Dedifferentiated amniotic fluid mesenchymal stem cell (primary cell): ENCODE data around the gene CACNG5.

Experiments
- DNase-seq: peaks from one replicate; pipeline ENCODE4 v3.0.0-alpha.2; 2016; ENCODE audit errors: extremely low spot score

CACNG5 gene

DNA sequence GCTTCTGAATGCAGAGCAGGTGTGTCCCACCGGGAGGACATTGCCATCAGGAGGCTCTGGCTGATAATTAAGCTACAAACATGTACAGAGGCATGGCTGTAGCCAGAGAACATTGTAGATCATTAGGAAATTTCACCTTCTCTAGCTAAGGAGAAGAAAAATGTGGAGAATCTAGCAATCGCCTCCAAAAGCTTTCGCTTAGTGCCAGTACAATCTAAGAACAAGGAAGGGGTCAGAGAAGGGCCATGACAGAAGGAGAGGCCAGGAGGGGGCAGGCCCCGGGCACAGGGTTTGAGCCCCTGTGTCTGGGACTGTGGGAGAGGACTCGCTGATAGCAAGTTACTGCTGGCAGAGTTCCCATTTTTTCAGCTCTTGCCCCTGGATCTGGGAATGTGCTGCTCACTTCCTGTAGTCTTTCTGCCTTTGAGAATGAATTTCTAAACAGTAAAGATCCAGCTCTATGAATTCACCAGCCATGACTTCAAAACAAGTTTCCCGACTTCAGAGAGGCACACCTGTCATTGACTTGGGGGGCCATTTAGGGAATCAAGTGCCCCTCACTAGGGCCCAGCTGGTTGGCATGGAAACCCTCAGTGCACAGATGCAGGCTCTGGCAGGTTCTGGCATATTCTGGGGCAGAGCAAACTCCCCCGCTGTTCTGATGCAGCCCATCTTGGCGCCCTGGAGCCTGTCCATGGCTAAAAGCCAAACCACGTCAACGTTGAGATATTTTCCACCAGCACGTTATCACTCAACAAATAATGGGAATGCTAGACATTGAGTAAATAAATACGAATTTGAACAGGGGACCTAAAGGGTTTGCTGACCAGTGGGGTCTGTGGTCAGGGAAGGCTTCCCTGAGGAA, 70.1 kb downstream of the CACNG5 start:
- DNase-seq: no peak

DNA sequence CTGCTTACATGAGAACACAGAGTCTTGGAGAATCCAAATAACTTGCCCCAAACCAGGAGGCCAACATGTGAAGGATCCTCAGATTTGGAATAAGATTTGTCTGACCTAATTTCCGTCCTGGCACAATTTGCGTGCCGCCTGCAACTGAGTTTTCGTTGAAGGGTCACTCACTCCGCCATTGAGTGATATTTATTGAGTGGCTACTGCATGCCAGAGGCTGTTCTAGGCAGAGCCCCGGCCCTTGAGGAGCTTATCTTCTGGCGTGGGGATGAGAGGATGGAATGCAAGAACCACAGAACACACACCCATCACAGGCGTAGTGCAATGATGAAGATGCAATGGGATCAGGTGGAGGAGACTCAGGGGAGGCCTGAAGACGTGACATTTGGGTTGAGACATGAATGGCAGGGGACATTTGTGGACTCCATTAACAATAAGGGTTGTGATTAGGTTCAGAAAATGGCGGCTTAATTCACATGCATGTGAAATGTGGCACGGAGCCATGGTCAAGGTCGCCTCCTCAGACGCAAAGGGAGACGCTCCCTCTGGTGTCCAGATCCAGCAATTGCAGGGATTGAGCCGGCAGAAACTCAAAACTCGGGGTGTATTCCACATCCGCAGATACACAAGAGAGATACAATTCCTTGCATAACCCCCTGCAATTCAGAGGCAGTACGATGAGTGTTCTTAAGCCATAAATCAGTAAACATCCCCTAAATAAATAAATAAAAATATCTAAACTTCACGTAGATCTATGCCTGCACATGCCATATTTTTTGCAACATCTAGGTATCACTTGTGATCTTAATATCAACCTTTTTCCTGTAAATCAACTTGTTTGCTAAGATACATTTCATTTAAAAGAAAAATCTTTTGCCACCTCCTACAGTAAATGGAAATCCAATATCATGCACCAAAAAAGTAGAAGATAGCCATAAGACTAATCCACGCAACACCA, 71.7 kb downstream of the CACNG5 start:
- peak; percentile 59 for DNase-seq

GRCh38 chr17:66909804-66910373, 75.0 kb downstream of the CACNG5 start:
- DNase-seq: no peak

GRCh38 chr17:66910651-66911285, 75.9 kb downstream of the CACNG5 start:
- no peak for DNase-seq

GRCh38 chr17:66915204-66915611, 80.3 kb downstream of the CACNG5 start:
- DNase-seq: no peak

GRCh38 chr17:66915792-66916191, 80.9 kb downstream of the CACNG5 start:
- no peak for DNase-seq

- DNase-seq: no peak
Observed at GRCh38 chr17:66916946-66917345, 82.0 kb downstream of the CACNG5 start.

GRCh38 chr17:66918896-66919295, 84.0 kb downstream of the CACNG5 start:
- no peak for DNase-seq

- no peak for DNase-seq
Observed at GRCh38 chr17:66920435-66920834, 85.5 kb downstream of the CACNG5 start.

DNA sequence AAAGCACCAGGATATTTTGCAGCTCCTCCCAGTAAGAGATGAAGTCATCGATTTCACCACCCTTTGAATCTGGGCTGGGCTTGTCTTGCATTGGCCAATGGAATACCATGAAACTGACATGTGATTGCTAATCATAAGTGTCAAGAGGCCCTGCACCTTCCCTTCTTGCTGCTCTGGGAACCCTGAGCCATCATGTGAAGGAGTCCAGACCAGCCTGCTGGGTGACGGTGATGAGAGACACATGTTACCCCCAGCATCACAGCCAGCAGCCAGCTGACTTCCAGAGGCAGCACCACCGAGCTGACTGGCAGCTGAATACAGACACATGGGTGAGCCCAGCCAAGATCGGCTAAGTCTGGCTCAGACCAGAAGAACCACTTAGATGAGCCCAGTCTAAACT, 86.0 kb downstream of the CACNG5 start:
- no peak for DNase-seq

DNA sequence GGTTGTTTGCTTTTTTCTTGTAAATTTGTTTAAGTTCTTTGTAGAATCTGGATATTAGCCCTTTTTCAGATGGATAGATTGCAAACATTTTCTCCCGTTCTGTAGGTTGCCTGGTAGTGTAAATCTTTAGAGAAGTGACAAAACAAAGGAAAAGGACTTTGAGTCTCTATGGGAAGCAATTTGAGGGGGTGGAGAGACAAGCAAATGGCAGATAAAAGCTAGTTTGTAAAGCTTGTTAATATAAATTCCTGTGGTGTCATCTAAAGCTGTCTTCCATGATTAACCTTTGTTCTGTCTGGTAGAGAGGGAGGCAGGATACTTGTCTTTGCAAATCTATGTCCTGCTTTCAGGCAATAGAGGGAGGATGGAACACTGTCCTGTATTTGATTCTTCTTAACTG, 89.0 kb downstream of the CACNG5 start:
- no peak for DNase-seq

DNA sequence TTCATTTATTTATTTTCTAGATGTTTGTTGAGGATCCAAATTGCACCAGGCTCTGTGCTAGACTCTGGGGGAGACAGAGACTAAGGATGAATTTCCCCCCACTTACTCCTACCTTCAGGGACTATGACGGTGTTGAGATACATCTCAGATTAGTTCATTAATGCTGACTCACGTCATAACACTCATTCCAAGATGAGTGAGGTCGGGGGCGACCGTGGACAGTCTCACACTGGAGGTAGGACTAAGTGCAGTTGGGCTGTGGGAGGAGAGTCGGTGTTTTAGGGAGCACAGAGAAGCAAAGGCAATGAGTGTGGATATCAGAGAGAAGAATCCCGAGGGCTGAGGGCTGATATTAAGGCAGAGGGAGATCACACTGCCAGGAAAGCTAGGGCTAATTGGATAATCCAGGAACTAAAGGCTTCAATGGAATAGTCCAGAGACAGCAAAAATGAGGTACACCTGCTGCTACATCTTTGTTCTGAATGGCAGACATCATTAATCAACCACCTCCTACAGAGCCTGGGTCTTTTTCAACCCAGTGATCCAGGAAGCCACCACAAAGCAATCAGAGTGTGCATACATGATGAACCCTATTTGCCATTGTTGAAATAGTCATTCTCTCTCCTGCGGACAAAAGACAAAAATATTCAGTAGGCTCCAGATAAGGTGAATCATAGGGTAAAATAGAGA, 91.0 kb downstream of the CACNG5 start:
- no peak for DNase-seq

DNA sequence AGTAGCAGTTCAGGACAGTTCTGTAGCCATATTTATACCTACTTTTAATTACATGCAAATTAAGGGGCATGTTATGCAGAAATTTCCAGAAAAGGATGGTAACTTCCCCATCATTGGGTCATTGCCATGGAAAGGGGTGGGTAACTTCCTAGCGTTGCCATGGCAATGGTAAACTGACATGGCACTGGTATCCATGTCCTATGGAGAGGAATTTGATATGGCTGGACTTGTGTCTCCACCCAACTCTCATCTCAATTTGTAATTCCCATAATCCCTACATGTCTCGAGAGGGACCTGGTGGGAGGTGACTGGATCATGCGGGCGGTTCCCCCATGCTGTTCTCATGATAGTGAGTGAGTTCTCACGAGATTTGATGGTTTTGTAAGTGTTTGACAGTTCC, 94.0 kb downstream of the CACNG5 start:
- no peak for DNase-seq

GRCh38 chr17:66929591-66929990, 94.7 kb downstream of the CACNG5 start:
- no peak for DNase-seq

DNA sequence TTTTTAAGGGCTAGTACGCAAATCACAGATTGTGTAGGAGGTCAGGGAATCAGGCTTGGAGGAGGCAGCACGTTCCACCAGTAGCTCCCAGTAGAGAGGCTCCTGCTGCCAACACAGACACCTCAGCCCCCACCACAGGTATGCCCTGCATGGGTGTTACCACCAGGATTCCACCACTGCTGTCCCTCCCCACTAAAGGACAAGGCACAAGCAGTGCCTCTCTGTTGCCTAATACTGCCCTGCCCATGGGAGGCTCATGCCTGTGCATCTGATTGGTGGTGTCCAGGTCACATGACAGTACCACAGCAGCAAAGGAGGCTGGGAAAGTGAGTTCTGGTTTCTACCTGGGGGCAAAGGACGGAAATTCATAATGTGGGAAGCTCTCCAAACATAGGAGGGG, 96.0 kb downstream of the CACNG5 start:
- no peak for DNase-seq

- DNase-seq: no peak
Observed at GRCh38 chr17:66932311-66932710, 97.4 kb downstream of the CACNG5 start.

- no peak for DNase-seq
Observed at GRCh38 chr17:66934040-66934439, 99.1 kb downstream of the CACNG5 start.
